Hippocampal formation (tissue), 2 donors: ENCODE data around the gene TPRN.

Source experiments
- DNase-seq, 2 donors: peaks; one replicate each; lab custom pipeline; 2025; lab: John Stamatoyannopoulos, UW

TPRN gene

DNA sequence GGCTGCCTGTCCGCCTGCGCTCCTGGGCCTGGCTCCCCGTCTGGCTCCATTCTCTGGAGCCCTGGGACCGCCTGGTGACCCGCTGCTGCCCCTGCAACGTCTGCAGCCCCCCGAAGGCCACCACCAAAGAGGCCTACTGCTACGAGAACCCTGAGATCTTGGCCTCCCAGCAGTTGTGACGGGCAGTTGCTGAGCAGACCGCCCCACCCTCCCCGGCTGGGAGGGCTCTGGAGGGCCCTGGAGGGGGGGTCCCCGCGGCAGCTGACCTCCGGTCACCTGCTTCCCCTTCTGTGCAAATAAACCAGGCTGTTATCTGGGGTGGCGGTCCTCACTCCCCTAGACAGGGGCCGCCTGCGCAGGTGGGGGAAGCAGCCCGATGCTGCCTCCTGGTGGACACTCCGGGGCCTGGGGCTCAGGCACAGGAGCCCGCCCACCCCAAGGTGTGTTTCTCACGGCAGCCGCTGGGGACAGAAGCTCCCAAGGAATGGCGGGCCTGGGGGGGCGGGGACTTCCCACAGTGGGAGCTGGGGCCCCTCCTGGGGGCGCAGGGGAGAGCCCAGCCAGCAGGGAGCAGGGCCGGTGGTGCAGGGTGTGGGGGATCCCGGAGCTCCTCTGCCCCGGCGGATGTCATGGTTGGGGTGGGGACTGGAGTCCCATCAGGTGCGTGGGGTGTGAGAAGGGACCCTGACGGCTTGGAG lies 35.8 kb upstream of the TPRN start:
- peak; percentile 46 to 71 for DNase-seq

DNA sequence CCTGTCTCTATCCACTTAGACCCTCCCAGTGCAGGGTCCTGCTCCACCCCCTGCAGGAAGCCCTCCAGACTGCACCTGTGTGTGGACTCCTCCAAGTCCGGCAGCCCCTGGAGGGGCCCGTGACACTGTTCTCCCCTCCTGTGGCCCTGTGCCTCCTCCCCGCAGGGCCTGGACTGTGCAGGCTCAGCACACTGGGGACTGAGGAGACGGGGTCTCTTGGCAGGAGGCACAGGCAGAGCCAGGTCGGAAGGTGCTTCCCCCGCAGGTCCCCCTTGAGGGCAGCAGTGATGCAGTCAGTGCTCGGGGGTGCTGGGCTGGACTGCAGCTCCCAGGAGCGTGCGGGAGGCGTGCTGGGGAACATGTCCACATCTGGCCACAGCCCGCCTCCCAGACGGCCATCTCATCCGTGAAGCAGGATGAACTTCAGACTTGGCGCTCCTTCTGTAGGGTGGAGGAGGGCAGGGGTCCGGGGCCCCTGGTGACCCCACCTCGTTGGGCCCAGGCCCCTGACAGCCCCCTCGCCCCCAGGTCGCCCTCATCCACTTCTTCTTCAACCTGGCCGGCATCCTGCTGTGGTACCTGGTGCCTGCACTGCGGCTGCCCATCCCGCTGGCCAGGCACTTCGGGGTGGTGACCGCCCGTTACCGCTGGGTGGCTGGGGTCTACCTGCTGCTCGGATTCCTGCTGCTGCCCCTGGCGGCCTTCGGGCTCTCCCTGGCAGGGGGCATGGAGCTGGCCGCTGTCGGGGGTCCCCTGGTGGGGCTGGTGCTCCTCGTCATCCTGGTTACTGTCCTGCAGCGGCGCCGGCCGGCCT lies 35.1 kb upstream of the TPRN start:
- no peak for DNase-seq

DNA sequence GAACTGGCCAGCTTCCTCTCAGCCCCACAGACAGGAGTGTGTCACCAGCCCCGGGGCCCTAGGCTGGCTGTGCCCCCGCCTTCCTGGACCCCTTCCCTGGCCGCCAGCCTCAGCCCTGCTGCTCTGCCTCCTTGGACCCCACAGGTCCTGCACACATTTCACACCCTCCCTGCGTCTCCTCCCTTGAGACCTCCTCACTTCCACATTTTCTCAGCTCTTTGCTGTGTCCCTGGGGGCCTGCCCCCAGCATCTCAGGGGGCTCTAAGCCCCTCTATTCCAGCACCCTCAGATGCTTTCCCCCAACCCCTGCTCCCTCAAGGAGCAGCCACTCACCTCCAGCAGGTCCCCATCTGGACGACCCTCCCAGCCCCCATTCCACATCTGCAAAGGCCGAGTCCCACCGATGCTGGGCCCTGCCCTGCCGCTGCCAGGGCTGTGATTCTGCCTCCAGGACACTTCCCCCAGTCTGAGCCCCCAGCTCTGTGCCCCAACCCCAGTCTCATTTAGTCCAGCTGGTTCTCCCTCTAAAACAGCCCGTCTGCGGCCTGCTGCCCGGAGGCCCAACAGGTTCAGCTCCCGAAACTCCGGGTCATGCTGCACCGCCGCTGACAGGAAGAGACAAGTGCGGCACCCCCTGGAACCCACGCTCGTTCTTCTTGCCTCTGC lies 34.4 kb upstream of the TPRN start:
- DNase-seq: no peak

DNA sequence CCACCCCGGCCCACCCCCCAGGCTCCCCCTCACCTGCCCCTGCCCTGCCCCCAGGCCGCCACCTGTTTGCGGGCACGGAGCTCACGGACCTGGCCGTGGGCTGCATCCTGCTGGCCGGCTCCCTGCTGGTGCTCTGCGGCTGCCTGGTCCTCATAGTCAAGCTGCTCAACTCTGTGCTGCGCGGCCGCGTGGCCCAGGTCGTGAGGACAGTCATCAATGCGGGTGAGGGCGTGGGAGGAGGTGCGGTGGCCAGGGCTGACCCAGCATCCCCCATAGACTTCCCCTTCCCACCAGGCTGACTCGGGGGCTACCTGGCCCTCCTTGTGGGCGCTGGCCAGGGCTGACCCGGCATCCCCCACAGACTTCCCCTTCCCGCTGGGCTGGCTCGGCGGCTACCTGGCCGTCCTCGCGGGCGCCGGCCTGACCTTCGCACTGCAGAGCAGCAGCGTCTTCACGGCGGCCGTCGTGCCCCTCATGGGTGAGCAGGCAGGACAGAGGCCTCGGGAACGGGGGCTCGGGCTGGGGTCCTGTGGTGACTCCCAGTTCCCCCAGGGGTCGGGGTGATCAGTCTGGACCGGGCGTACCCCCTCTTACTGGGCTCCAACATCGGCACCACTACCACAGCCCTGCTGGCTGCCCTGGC lies 33.6 kb upstream of the TPRN start:
- DNase-seq: no peak

DNA sequence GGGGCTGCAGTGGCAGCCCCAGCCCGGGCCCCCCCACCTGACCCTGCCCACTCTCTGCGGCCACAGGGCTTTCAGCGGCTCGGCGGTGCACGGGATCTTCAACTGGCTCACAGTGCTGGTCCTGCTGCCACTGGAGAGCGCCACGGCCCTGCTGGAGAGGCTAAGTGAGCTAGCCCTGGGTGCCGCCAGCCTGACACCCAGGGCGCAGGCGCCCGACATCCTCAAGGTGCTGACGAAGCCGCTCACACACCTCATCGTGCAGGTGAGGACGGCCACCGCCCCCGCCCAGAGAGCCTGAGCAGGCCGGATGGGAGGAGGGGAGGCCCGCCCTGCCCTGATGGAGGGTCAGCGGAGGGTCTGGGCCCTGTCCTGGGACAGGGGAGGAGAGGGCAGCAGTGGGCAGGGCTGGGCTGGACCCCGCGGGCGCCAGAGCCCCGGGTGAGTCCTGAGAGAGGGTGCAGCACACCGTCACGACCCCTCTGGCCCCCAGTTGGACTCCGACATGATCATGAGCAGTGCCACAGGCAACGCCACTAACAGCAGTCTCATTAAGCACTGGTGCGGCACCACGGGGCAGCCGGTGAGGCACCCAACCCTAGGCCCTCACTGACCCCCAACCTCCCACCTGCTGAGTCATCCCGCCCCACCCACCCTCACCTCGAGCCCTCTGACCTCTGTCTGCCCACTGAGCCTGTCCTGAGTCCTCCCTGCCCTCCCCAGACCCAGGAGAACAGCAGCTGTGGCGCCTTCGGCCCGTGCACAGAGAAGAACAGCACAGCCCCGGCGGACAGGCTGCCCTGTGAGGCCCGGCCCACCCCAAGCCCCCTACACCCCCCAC lies 32.8 kb upstream of the TPRN start:
- DNase-seq: no peak

DNA sequence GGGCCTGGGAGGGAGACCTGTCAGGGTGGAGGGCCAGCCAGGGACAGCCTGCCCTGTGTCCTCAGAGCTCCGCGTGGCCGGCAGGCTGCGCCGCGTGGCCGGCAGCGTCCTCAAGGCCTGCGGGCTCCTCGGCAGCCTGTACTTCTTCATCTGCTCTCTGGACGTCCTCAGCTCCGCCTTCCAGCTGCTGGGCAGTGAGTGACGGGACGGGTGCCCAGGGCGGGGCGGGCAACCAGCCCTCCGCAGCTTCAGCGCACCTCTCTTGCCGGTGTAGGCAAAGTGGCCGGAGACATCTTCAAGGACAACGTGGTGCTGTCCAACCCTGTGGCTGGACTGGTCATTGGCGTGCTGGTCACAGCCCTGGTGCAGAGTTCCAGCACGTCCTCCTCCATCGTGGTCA lies 32.0 kb upstream of the TPRN start:
- DNase-seq: no peak

DNA sequence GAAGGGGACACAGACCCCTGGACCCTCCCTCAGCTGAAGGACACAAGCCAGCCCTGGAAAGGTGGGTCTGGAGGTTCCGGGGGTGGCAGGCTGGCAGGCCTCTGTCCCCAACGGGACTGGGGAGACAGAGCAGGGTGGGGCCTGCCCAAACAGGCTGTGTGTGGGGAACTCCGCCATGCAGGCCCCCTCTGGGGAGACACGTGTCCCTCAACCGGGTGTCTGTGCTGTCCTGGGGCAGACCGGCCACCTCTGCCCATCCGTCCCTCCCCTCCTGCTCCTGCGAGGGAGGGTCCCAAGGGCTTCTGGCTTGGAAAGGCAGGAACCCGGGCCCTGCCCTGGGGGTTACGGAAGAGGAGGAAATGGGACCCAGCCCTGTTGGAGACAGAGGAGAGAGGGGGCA lies 31.6 kb upstream of the TPRN start:
- DNase-seq: no peak

DNA sequence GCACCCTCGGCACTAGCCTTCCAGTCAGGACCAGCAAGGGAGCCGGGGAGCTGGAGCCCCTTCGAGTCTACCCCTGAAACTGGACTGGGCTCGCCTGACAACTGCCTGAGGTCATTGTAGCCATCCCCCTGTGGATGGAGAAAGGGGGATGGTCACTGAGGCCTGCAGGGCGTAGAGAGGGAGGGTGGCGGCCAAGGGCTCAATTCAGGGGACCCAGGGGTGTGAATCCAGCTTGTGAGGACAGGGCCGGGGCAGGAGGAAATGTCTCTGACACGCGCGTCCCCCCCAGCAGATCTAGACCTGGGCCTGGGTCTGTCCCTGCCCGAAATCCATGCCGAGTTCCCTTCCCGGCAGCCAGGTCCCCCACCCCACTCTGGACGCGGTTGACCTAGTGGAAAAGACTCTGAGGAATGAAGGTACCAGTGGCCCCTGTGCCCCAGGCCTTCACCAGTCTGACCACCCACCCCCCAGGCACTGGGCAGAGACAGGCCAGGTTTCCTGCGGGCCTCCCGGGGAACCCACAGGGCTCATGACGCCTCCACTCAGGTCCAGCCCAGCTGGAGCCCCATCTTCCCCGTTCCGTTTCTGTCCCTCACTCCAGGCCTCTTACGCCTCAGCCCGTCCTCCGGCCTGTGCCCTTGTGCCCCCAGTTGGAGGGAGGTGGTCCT lies 31.0 kb upstream of the TPRN start:
- no peak for DNase-seq

DNA sequence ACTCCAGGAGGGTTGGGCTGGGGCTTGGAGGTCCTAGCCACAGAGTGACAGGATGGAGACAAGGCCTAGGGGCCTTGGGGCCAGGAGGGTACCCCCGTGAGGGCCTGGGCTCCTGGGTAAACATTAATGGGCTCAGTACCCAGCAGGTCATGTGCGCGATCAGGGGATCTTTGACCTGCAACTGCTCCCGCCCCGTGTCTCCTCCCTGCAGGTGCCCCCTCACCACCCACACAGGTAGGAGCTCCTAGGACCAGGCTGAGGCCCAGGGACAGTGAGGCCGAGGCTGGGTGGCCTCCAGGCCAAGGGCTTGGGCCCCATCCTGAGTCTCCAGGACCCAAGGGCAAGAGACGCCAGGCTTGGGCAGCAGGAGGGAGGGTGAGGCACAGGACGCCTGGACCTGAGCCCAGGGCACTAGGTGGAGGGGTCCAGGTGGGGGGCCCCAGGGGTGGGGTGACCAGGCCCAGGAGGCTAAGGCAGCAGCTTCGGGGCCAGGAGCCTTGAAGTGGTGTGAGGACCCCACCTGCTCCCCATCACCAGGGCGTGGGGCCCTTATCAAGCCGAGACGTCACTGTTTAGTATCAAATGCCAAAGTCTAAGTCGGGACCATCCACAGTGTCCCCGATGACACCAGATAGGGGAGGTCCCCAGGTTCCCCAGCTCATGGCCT lies 30.3 kb upstream of the TPRN start, which contains the start of gene SLC34A3:
TSS of gene SLC34A3 (plus strand) at position 197 of the 667 bp plus-strand sequence. CDS start 802 bp downstream, outside the sequence.
- DNase-seq: no peak

DNA sequence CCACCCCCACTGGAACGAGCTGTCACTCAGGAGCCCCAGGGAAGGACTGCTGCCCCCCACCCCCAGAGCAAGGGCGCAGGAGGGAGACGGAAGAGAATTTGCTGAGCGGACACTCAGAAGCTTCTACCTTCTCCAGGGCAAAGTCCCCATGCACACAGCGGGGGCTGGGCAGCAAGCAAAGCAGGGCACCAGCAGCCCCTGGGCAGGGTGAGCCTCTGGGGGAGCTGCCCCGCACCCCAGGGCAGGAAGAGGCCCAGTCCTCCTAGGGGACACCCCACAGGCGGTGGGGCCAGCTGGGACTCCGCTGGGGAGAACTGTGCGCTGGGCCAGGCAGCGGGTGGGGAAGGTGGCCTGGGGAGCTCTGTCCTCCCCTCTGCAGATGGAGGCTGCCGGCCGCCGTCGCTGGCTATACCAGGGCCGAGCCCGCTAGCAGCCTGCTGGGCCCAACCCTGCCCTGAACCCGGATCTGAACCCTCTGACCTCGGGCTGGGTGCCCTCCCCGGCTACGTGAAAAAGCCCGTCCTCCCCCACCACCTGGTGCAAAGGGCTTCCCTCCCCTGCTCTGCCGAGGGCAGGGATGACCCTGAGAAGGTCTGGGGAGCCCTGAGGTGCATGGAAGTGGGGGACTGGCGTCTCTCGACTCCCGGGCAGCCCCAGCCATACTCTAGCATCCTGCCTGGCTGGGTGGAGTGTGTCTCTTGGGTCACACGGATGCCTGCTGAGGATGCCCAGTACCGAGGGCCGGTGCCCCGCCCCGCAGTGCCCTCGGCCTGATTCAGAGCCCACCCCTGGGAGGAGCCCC lies 29.6 kb upstream of the TPRN start:
- no peak for DNase-seq

DNA sequence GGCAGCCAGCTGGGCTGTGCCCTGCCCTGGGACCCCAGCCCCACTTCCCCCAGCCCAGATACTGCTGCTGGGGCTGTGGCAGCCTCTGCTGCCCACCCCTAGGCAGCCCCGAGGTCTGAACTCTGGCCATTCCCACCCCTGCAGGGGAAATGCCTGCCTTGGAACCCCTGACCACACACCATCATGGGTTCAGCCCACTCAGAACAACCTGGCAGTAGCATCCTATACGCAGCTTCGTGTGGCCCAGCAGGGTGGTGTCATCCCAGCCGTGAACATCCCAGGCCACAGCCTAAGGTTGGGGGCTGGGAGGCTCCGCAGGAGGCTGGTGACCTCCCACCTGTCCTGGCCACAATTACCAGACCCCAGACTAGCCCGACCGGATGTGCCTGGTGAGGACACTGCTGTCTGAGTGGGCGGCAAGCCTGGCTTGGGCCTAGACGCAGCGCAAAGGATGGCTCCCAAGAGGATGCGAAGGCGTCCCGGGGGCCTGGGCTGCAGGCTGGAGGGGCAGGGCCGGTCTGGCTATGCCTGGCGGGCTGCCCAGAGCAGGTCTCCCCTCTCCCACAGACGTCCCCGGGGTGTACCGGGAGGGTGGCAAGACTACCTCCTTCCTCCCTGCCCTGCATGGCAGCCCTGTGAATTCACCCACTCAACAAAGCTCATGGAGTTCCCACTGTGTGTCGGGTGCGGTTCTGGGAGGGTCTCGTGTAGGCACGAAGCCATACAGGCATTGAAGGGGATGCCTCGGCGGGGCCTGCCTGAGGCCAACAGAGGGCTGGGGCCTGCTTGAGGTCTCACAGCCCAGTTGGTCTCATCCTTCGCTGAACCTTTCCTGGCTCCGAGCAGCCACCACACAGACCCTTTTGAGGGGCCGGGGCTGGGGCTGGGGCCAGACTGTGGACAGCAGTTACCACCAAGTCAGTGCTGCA lies 28.7 kb upstream of the TPRN start:
- DNase-seq: no peak

DNA sequence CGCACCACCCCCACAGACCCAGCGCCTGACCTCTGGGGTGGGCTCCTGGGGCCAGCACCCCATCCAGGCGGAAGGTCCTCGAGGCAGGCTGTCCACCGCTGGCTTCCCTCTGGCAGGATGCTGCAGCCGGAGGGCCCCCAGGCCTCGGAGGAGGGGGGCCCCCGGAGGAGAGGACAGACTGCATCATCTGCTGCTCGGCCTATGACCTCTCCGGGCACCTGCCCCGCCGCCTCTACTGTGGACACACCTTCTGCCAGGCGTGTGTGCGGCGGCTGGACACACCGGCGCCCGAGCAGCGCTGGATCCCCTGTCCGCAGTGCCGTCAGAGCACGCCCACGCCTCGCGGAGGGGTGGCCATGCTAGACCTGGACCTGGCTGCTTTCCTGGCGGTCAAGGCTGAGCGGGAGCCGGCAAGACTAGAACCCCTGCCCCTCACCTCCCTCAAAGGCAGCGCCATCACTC lies 28.0 kb upstream of the TPRN start:
- DNase-seq: no peak

DNA sequence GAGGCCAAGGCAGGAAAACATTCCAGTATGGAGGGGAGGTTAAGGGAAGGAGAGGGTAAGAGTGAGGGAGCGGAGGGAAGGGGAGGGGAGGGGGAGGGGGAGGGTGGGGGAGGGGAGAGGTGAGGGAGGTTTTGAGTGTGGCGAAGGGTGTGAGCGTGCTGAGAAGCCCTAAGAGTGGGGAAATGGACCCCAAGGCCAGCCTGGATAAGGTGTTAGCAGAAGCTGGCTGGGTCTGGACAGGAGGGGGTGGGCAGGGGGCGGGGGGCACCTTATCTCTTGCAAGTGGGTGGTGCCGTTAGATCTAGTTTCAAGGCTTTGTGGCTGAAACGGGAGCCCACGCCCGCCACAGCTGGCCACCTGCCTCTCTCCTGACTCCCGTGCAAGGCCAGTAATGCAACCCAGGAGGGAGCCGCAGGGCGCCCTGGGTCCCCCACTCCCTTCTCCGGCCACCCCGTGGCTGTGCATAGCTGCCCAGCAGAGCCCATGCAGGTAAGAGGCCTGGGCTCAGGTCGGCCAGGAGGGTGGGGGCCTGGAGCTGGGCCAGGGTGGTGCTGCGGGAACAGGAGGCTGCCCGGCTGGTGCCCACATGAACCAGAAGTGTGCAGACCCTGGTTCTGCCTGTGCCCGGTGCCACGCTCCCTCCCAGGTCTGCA lies 27.4 kb upstream of the TPRN start:
- no peak for DNase-seq

DNA sequence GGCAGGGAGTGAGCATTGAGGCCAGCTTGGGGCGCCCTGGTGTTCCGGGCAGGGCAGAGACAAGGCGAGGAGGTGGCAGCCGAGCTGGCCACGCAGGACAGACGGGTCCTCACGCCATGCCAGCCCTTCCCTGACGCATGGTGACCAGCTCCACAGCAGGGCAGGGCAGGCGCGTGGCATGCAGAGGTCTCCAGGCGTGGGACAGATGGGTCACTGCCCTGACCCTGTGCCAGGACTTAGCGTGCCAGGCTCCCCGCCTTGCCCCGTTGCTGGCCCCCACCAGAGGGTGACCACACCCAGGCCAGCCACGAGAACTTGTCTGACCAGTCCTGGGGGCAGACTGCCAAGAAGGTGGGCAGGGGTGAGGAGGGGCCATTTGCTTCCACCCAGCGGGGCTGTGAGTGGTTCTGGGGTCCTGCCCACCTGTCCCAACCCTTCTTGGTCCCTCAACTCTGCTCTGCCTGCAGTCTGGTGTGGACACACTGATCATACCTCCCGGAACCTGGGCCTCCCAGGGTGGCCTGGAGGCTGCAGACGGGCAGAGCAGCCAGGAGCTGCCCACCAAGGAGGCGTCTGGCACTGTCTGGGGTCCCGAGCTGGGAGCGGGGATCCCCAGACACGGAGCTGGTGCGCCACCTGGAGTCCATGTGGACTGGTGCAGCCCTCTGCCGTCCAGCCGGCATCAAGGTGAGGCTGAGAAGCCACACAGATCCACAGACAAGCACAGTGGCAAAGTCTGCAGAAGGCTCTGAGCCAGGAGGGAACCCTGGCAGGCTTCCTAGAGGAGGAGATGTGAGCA lies 26.7 kb upstream of the TPRN start, which contains the start of gene RNF224:
TSS of gene RNF224 (plus strand) at position 449 of the 799 bp plus-strand sequence. CDS start 834 bp downstream, outside the sequence.
- peak; percentile 17 to 40 for DNase-seq

DNA sequence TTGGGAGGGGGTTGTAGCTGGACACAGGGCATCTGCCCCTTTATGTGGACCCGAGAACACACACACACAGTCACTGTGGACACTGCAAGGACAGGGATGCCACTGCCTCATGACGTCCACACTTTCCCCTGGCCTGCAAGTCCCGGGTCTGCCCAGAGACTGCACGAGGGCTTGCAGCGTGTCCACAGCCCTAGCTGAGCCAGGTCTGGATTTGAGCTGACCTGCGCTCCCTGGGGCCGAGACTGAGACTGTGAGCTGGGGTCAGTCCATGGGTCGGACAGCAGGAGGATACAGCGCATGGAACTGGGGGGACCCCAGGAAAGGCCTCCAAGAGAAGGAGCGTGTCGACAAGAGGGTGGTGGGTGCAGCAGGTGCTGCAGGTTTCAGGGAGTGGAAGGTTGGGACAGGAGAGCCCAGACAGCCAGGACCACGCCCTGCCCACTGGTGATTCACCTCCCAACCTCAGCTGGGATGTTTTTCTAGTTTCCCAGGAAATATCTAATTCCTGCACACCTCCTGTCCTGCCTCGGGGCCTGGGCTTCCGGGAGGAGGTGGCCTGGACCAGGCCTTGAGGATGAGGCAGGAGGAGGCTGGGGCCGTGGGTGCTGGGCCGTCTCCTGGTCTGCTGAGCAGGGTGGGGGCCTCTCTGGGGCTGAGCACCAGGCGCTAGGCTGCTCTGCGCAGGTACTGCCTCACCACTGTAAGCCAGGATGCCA lies 26.0 kb upstream of the TPRN start:
- no peak for DNase-seq
